ENCODE results near the gene KIF22. TPM values are rescaled to one million over a fixed set of nuclear protein-coding genes. Genes with fewer than 3 reads are reported as not detected.

KIF22 gene
- total RNA-seq, 1 donor, result 8.3 TPM

DNA sequence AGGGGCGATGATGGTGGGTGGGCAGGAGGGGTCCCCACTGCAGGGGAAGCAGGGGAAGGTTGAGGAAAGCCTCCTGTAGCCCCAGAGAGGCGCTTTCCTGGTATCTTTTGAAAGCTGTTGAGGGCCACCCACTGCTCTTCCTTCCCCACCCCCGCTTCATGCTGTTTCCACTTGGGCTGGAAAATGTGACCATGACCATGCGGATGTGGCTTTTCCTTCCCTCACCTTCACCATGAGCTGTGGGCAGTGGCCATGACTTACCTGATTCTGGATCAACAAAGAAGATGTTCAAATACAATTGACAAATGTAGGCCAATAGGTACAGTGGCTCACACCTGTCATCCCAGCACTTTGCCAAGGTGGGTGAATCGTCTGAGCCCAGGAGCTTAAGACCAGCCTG is 43.5 kb downstream of the KIF22 start:
- no peaks in the 10 kb centered on the region for H3K4me1 ChIP-seq (ENCODE audit: insufficient read depth, low read length)
- no peak for DNase-seq (ENCODE audit: insufficient read length, low spot score, missing footprints)
- no peak overlapping the region for H3K4me3 ChIP-seq (ENCODE audit: insufficient read depth, low read length)
- no peaks in the 10 kb centered on the region for H3K9me3 ChIP-seq (ENCODE audit: low read depth, low read length)
- H3K27me3 ChIP-seq (ENCODE audit: insufficient read depth, low read length), result no peaks in the 10 kb centered on the region
- no peak overlapping the region for H3K27ac ChIP-seq (ENCODE audit: low read depth, low read length)
- H3K4me2 ChIP-seq (ENCODE audit: insufficient read depth, low read length), result no peak overlapping the region
- no peak overlapping the region for H2AFZ ChIP-seq (ENCODE audit: low read length)
- H3K79me2 ChIP-seq (ENCODE audit: insufficient read depth, low read length), result peaks cover 41% of the 10 kb centered on the region
- TF ChIP-seq, protein P1, sequence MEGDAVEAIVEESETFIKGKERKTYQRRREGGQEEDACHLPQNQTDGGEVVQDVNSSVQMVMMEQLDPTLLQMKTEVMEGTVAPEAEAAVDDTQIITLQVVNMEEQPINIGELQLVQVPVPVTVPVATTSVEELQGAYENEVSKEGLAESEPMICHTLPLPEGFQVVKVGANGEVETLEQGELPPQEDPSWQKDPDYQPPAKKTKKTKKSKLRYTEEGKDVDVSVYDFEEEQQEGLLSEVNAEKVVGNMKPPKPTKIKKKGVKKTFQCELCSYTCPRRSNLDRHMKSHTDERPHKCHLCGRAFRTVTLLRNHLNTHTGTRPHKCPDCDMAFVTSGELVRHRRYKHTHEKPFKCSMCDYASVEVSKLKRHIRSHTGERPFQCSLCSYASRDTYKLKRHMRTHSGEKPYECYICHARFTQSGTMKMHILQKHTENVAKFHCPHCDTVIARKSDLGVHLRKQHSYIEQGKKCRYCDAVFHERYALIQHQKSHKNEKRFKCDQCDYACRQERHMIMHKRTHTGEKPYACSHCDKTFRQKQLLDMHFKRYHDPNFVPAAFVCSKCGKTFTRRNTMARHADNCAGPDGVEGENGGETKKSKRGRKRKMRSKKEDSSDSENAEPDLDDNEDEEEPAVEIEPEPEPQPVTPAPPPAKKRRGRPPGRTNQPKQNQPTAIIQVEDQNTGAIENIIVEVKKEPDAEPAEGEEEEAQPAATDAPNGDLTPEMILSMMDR (IDR thresholded peaks at IDR 0.05; ENCODE audit: extremely low read depth, low read depth, low read length), result no peak
- H4K20me1 ChIP-seq (ENCODE audit: insufficient read depth, low read length), result peaks cover 39% of the 10 kb centered on the region
- H3K36me3 ChIP-seq (ENCODE audit: insufficient read depth, low read length), result peaks cover 80% of the 10 kb centered on the region

DNA sequence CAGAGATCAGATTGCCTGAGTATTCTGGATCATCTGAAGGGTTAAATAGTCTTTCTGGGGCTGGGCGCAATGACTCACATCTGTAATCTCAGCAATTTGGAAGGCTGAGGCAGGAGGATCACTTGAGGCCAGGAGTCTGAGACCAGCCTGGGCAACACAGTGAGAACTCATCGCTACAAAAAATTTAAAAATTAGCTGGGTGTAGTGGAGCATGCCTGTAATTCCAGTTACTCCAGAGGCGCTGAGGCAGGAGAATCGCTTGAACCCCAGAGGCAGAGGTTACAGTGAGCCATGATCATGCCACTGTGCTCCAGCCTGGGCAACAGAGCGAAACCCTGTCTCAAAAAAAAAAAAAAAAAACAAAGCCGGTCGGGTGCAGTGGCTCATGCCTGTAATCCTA is 45.4 kb downstream of the KIF22 start:
- H3K4me3 ChIP-seq (ENCODE audit: insufficient read depth, low read length), result no peak overlapping the region
- no peak overlapping the region for H2AFZ ChIP-seq (ENCODE audit: low read length)
- H3K79me2 ChIP-seq (ENCODE audit: insufficient read depth, low read length), result peaks cover 23% of the 10 kb centered on the region
- TF ChIP-seq, protein P1 (IDR thresholded peaks at IDR 0.05; ENCODE audit: extremely low read depth, low read depth, low read length), result no peak
- H4K20me1 ChIP-seq (ENCODE audit: insufficient read depth, low read length), result peaks cover 21% of the 10 kb centered on the region
- H3K27me3 ChIP-seq (ENCODE audit: insufficient read depth, low read length), result no peaks in the 10 kb centered on the region
- DNase-seq (ENCODE audit: insufficient read length, low spot score, missing footprints), result no peak
- peaks cover 84% of the 10 kb centered on the region for H3K36me3 ChIP-seq (ENCODE audit: insufficient read depth, low read length)
- H3K4me2 ChIP-seq (ENCODE audit: insufficient read depth, low read length), result no peak overlapping the region
- no peaks in the 10 kb centered on the region for H3K9me3 ChIP-seq (ENCODE audit: low read depth, low read length)
- no peaks in the 10 kb centered on the region for H3K4me1 ChIP-seq (ENCODE audit: insufficient read depth, low read length)
- no peak overlapping the region for H3K27ac ChIP-seq (ENCODE audit: low read depth, low read length)

DNA sequence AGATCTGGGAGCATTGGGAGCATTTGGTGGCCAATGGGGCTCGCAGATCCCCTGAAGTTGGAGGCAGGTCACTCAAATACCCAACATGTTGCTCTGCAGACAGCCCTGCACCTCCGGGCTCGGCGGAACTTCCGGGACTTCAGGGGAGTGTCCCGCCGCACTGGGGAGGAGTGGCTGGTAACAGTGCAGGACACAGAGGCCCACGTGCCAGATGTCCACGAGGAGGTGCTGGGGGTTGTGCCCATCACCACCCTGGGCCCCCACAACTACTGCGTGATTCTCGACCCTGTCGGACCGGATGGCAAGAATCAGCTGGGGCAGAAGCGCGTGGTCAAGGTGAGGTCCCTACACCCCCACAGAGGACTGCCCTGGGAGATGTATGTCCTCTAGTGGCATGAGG is 46.1 kb downstream of the KIF22 start:
- TF ChIP-seq, protein P1 (IDR thresholded peaks at IDR 0.05; ENCODE audit: extremely low read depth, low read depth, low read length), result no peak
- peaks cover 17% of the 10 kb centered on the region for H4K20me1 ChIP-seq (ENCODE audit: insufficient read depth, low read length)
- H3K36me3 ChIP-seq (ENCODE audit: insufficient read depth, low read length), result peaks cover 86% of the 10 kb centered on the region
- no peak overlapping the region for H3K4me3 ChIP-seq (ENCODE audit: insufficient read depth, low read length)
- no peaks in the 10 kb centered on the region for H3K4me1 ChIP-seq (ENCODE audit: insufficient read depth, low read length)
- H3K27me3 ChIP-seq (ENCODE audit: insufficient read depth, low read length), result no peaks in the 10 kb centered on the region
- H3K27ac ChIP-seq (ENCODE audit: low read depth, low read length), result no peak overlapping the region
- peaks cover 17% of the 10 kb centered on the region for H3K79me2 ChIP-seq (ENCODE audit: insufficient read depth, low read length)
- no peak overlapping the region for H3K4me2 ChIP-seq (ENCODE audit: insufficient read depth, low read length)
- no peak overlapping the region for H2AFZ ChIP-seq (ENCODE audit: low read length)
- H3K9me3 ChIP-seq (ENCODE audit: low read depth, low read length), result no peaks in the 10 kb centered on the region
- peak; percentile 6 for DNase-seq (ENCODE audit: insufficient read length, low spot score, missing footprints)

DNA sequence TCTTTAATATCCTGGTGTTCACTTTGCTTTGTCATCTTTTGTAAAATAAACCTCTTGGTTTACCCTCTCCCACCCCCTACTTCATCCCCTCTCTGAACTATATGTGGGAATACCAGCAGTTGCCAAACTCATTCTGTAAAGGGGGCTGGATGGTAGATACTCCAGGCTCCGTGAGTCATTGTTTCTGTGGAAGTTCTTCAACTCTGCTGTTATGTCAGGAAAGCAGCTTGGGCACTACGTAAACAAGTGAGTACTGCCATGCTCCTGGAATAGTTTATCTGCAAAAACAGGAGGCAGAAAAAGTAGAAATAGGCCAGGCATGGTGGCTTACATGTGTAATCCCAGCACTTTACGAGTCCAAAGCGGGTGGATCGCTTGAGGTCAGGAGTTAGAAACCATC is 47.3 kb downstream of the KIF22 start:
- peaks cover 16% of the 10 kb centered on the region for H3K79me2 ChIP-seq (ENCODE audit: insufficient read depth, low read length)
- H3K4me2 ChIP-seq (ENCODE audit: insufficient read depth, low read length), result no peak overlapping the region
- no peaks in the 10 kb centered on the region for H3K27me3 ChIP-seq (ENCODE audit: insufficient read depth, low read length)
- H3K4me3 ChIP-seq (ENCODE audit: insufficient read depth, low read length), result no peak overlapping the region
- no peak overlapping the region for H3K27ac ChIP-seq (ENCODE audit: low read depth, low read length)
- H4K20me1 ChIP-seq (ENCODE audit: insufficient read depth, low read length), result peaks cover 15% of the 10 kb centered on the region
- H3K9me3 ChIP-seq (ENCODE audit: low read depth, low read length), result no peaks in the 10 kb centered on the region
- TF ChIP-seq, protein P1 (IDR thresholded peaks at IDR 0.05; ENCODE audit: extremely low read depth, low read depth, low read length), result no peak
- peaks cover 91% of the 10 kb centered on the region for H3K36me3 ChIP-seq (ENCODE audit: insufficient read depth, low read length)
- DNase-seq (ENCODE audit: insufficient read length, low spot score, missing footprints), result peak; percentile 66
- no peaks in the 10 kb centered on the region for H3K4me1 ChIP-seq (ENCODE audit: insufficient read depth, low read length)
- H2AFZ ChIP-seq (ENCODE audit: low read length), result no peak overlapping the region
